Neural progenitor cell (in vitro differentiated cells): Measurements from ENCODE around the gene PRDM2.

Experiments used
- EZH2 ChIP-seq: fragments of 200-600 bp; sonication (generic); IDR thresholded peaks from 2 replicates; pipeline ENCODE4 v1.6.1; 2017; ENCODE audit warnings: antibody characterized with exemption, mild to moderate bottlenecking, moderate library complexity
- TF ChIP-seq, protein P1 (sequence below): fragments of 200-600 bp; sonication (generic); IDR thresholded peaks from 2 replicates; pipeline ENCODE4 v1.5.1; 2017; ENCODE audit warnings: antibody characterized with exemption, mild to moderate bottlenecking

DNA sequence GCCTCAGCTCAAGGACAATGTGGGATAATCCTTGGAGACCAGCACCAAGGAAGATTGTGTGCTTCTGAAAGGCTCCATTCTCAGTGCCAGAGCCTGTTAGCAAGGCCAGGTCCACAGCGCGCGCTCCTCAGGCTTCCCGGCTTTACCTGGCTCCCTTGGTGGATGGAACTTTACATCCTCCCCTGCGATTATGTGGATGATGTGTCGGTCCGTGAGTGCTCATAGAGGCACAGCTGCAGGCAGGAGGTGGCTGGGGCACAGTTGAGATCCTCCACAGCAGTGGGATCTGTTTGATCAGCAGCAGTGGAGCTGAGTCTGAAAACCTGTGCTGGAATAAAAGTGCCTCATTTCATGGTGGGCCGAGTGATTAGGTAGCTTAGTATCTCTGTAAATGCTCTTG lies 62.7 kb downstream of the PRDM2 start:
- TF ChIP-seq, protein P1, sequence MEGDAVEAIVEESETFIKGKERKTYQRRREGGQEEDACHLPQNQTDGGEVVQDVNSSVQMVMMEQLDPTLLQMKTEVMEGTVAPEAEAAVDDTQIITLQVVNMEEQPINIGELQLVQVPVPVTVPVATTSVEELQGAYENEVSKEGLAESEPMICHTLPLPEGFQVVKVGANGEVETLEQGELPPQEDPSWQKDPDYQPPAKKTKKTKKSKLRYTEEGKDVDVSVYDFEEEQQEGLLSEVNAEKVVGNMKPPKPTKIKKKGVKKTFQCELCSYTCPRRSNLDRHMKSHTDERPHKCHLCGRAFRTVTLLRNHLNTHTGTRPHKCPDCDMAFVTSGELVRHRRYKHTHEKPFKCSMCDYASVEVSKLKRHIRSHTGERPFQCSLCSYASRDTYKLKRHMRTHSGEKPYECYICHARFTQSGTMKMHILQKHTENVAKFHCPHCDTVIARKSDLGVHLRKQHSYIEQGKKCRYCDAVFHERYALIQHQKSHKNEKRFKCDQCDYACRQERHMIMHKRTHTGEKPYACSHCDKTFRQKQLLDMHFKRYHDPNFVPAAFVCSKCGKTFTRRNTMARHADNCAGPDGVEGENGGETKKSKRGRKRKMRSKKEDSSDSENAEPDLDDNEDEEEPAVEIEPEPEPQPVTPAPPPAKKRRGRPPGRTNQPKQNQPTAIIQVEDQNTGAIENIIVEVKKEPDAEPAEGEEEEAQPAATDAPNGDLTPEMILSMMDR, result no peak
- TF ChIP-seq EZH2, result no peak
